Activated T-cell treated with anti-CD3 and anti-CD28 coated beads for 1 hour (primary cell): ENCODE data around the gene SMURF1.

Source experiments
- DNase-seq: peaks from one replicate; pipeline ENCODE4 v3.0.0-alpha.2; 2020; ENCODE audit warnings: low read depth

Gene SMURF1

GRCh38 chr7:99098286-99098823 lies 45.6 kb downstream of the SMURF1 start:
- DNase-seq: no peak

- no peak for DNase-seq
These were observed 46.2 kb downstream of the SMURF1 start for GRCh38 chr7:99097730-99098129.

DNA sequence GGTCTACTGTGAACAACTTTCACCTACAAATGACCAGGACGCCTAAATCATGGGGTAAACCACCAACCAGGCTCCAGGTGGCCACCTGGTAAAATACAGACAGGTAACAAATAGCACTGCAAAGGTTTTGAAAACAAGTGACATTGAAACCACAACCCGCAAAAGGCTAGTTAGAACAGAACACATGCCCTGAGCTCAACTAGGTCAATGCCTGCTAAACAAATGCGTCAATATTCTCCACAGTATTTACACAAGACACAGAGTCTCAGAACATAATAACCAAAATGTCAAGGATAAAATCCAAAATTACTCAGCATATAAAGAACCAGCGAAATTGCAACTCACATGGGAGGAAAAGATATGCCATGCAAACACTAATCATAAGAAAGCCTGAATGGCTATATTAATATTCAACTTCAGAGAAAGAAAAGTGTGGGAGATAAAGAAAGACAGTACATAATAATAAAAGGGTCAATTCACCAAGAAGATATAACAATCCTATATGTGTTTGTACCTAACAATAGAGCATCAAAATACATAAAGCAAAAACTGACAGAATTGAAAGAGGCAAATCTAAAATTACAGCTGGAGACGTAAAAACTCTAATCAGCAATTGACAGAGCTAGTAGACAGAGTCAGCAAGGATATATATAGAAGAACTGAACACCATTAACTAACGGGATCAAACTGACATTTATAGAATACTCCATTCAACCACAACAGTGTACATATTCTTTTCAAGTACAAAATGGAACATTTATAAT lies 47.6 kb downstream of the SMURF1 start:
- DNase-seq: no peak

DNA sequence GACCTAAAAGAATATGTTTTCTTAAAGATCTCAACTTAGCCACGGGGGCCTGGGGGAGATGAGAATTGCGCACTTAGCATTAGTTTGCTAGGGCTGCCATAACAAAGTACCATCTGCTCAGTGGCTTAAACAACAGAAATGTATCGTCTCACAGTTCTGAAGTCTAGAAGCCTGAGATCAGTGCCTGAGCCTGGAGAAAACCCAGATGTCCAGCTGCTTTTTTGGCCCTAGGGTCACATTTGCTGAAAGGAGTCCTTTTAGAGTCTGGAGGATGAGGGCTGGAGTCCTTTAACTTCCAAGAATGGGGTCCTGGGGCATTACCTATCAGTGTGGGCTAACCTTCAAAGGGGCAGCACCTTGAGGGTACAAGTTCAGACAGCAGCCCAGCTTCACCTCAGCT lies 48.2 kb downstream of the SMURF1 start:
- DNase-seq: no peak

GRCh38 chr7:99094401-99094800 lies 49.5 kb downstream of the SMURF1 start:
- no peak for DNase-seq

GRCh38 chr7:99092064-99092720 lies 51.7 kb downstream of the SMURF1 start:
- DNase-seq: no peak

GRCh38 chr7:99090771-99091542 lies 53.0 kb downstream of the SMURF1 start:
- DNase-seq: no peak

GRCh38 chr7:99089914-99090629 lies 53.8 kb downstream of the SMURF1 start:
- DNase-seq: no peak

- no peak for DNase-seq
These were observed 57.0 kb downstream of the SMURF1 start for GRCh38 chr7:99086944-99087343.

- no peak for DNase-seq
These were observed 57.4 kb downstream of the SMURF1 start for GRCh38 chr7:99086532-99086931.

- no peak for DNase-seq
These were observed 60.2 kb downstream of the SMURF1 start for GRCh38 chr7:99083733-99084132.

DNA sequence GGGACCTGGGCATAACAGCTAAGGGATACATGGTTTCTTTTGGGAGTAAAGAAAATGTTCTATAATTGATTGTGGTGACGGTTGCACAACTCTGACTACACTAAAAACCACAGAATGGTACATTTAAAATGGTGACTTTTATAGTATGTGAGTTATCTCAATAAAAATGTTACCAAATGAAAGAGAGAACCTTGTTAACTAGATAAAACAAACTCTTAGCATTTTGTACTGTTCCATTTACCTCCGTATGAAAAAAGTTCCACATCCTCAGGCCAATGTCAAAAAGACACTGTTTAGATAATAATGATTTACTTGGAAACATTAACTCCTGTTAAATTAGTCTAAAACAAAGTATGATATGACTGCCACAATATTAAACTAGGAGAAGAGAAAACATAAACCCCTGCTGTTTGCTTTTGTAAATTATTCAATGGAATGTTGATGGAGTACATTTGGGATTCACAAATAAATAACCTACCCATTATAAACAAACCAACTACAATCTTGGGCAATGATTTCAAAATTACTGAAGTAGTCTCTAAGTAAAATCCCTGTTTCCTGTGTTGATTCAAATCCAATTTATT lies 60.7 kb downstream of the SMURF1 start:
- no peak for DNase-seq

- no peak for DNase-seq
These were observed 63.2 kb downstream of the SMURF1 start for GRCh38 chr7:99080679-99081078.

- no peak for DNase-seq
These were observed 64.8 kb downstream of the SMURF1 start for GRCh38 chr7:99079104-99079503.

DNA sequence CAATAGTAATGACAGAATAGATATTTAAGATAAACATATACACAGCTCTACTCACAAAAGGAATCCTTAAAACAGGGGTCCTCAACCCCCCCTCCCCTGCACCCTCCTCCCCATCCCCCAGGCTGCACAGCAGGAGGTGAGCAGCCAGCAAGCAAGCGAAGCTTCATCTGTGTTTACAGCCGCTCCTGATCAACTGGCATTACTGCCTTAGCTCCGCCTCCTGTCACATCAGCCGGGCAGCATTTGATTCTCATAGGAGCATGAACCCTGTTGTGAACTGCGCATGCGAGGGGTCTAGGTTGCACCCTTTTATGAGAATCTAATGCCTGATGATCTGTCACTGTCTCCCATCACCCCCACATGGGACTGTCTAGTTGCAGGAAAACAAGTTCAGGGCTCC lies 65.5 kb downstream of the SMURF1 start:
- no peak for DNase-seq

- DNase-seq: no peak
These were observed 67.3 kb downstream of the SMURF1 start for GRCh38 chr7:99076615-99077014.

- DNase-seq: no peak
These were observed 70.0 kb downstream of the SMURF1 start for GRCh38 chr7:99073839-99074446.

DNA sequence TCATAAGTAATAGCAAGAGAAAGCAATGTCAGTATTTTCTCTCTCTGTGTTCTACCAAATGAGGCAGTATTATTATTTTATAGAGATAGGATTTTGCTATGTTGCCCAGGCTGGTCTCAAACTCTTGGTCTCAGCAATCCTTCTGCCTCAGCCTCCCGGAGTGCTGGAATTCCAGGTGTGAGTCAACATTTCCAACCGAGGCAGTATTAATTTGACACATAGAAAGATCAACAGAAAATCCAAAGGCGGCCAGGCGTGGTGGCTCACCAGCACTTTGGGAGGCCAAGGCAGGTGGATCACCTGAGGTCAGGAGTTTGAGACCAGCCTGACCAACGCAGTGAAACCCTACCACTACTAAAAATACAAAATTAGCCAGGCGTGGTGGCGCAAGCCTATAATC lies 71.8 kb downstream of the SMURF1 start:
- no peak for DNase-seq

DNA sequence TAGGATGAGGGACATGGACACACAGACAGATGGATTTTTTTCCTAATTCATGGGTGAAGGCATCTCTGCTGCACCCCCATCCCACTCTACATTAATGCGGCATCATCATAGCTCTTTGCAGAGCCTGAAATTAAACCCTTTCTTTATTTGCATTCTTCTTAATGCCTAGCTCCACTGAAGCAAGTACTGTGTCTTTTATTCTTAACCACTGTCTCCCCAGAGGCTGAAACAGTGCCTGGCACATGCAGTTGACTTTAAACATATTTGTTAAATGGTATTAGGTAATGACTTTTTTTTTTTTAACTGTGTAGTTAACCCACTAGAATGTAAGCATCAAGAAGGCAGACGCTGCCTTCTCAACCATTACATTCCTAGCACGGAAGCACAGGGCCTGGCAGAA lies 73.5 kb downstream of the SMURF1 start:
- DNase-seq: no peak

DNA sequence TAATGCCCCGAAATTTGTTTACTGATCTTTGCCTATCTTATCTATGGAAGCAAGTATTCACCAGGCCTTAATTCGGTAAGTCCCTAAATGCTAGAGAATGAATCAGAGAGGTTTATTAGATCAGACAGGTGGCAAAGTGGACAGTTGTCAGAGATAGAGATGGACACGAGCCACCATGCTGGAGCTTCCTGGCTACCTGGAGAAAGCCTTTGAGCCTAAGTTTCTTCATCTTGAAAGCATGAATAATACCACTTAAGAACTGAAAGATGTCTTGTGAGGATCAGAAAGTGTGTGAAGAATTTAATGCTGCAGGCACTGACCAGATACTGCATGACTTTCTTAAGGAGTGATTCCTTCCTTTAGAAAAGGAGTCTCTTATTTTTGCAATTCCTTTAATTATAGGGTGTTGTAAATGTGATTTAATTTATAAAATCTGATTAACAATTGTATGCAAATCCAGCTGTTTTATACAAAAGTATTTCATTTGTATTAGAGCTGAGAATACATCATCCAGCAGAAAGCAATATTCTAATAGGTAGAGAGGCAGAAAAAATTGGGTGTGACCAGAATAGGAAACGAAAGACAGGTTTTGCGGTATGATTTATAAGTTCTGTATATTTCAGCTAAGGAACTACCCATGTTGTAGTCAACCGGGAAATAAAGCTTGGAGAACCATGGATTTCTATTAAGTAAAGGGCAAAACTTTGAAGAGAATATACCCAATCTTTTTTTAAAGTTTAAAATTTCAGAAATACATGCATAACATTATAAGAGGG lies 82.7 kb downstream of the SMURF1 start:
- no peak for DNase-seq
